A673 (cell line): Measurements from ENCODE around the gene JMJD8.

Experiments used
- CTCF ChIP-seq: fragments of 300-800, 200-600 bp; sonication (generic); conservative IDR thresholded peaks from 2 replicates; pipeline ENCODE4 v1.5.1; 2017; ENCODE audit warnings: low read depth, mild to moderate bottlenecking, antibody characterized with exemption, low read length, moderate library complexity, mixed read lengths
- EZH2 ChIP-seq: fragments of 200-600 bp; sonication (generic); IDR thresholded peaks from 2 replicates; pipeline ENCODE4 v1.6.1; 2017; ENCODE audit warnings: borderline replicate concordance, low read depth, mild to moderate bottlenecking, mixed read lengths, antibody characterized with exemption, low read length; ENCODE audit not compliant: poor library complexity, severe bottlenecking

GRCh38 chr16:644556-644955, 39.6 kb downstream of the JMJD8 start:
- TF ChIP-seq CTCF (no peak), EZH2 (no peak)
